Measurements from ENCODE around the gene KRTAP4-5. TPM values are rescaled to one million over a fixed set of nuclear protein-coding genes. Genes with fewer than 3 reads are reported as not detected.
"Not testable (repeated sequence)": the region's sequence is repeated elsewhere in the genome, so short reads cannot be mapped to it uniquely, and the experiment has no call there.

KRTAP4-5 gene
- not detected for total RNA-seq

- DNase-seq (ENCODE audit: low spot score): no peak
These were observed at the start of gene KRTAP4-5 for GRCh38 chr17:41149652-41149985. Gene KRTAP4-5, minus strand, starts transcription at chr17:41149825. Its CDS starts 58 bp downstream, at chr17:41149767.

GRCh38 chr17:41196068-41196467 lies 46.4 kb upstream of the KRTAP4-5 start:
- no peak for DNase-seq (ENCODE audit: low spot score)

- DNase-seq (ENCODE audit: low spot score): no peak
These were observed 40.7 kb upstream of the KRTAP4-5 start for GRCh38 chr17:41190328-41190727.

GRCh38 chr17:41189837-41190318 lies 40.3 kb upstream of the KRTAP4-5 start, which contains the start of gene KRTAP9-1:
Gene KRTAP9-1, plus strand, starts transcription at chr17:41189887. Its CDS starts 0 bp downstream, at chr17:41189887.
- DNase-seq (ENCODE audit: low spot score): not testable (repeated sequence)

- DNase-seq (ENCODE audit: low spot score): no peak
These were observed 37.2 kb upstream of the KRTAP4-5 start for GRCh38 chr17:41186872-41187271.

- no peak for DNase-seq (ENCODE audit: low spot score)
These were observed 35.4 kb upstream of the KRTAP4-5 start for GRCh38 chr17:41185001-41185400.

GRCh38 chr17:41184480-41184961 lies 34.9 kb upstream of the KRTAP4-5 start, which contains the start of gene KRTAP4-1:
Gene KRTAP4-1, minus strand, starts transcription at chr17:41184911. Its CDS starts 57 bp downstream, at chr17:41184854.
- DNase-seq (ENCODE audit: low spot score): no peak

GRCh38 chr17:41178843-41179616 lies 29.4 kb upstream of the KRTAP4-5 start:
- no peak for DNase-seq (ENCODE audit: low spot score)

GRCh38 chr17:41178341-41178740 lies 28.7 kb upstream of the KRTAP4-5 start:
- no peak for DNase-seq (ENCODE audit: low spot score)

- no peak for DNase-seq (ENCODE audit: low spot score)
These were observed 28.2 kb upstream of the KRTAP4-5 start, which contains the start of gene KRTAP4-2 for GRCh38 chr17:41177727-41178271. Gene KRTAP4-2, minus strand, starts transcription at chr17:41178221. Its CDS starts 57 bp downstream, at chr17:41178164.

- no peak for DNase-seq (ENCODE audit: low spot score)
These were observed 27.2 kb upstream of the KRTAP4-5 start for GRCh38 chr17:41176744-41177387.

GRCh38 chr17:41171886-41172285 lies 22.3 kb upstream of the KRTAP4-5 start:
- DNase-seq (ENCODE audit: low spot score): no peak

- DNase-seq (ENCODE audit: low spot score): no peak
These were observed 18.5 kb upstream of the KRTAP4-5 start, which contains the start of gene KRTAP4-3 for GRCh38 chr17:41168121-41168520. Gene KRTAP4-3, minus strand, starts transcription at chr17:41168221. Its CDS starts 49 bp downstream, at chr17:41168172.

GRCh38 chr17:41167561-41167960 lies 17.9 kb upstream of the KRTAP4-5 start:
- DNase-seq (ENCODE audit: low spot score): no peak

GRCh38 chr17:41163828-41164227 lies 14.2 kb upstream of the KRTAP4-5 start:
- no peak for DNase-seq (ENCODE audit: low spot score)

GRCh38 chr17:41160648-41161047 lies 11.0 kb upstream of the KRTAP4-5 start, which contains the start of gene KRTAP4-4:
Gene KRTAP4-4, minus strand, starts transcription at chr17:41160748. Its CDS starts 57 bp downstream, at chr17:41160691.
- no peak for DNase-seq (ENCODE audit: low spot score)

GRCh38 chr17:41160190-41160589 lies 10.6 kb upstream of the KRTAP4-5 start:
- not testable (repeated sequence) for DNase-seq (ENCODE audit: low spot score)

GRCh38 chr17:41153856-41154255 lies 4.2 kb upstream of the KRTAP4-5 start:
- no peak for DNase-seq (ENCODE audit: low spot score)

GRCh38 chr17:41151525-41151924 lies 1.9 kb upstream of the KRTAP4-5 start:
- DNase-seq (ENCODE audit: low spot score): no peak

GRCh38 chr17:41150026-41150425 lies 401 bp upstream of the KRTAP4-5 start:
- DNase-seq (ENCODE audit: low spot score): no peak

- not testable (repeated sequence) for DNase-seq (ENCODE audit: low spot score)
These were observed 514 bp downstream of the KRTAP4-5 start for GRCh38 chr17:41148971-41149651.
